ENCODE measurements around the gene APBA2. TPM values are rescaled to one million over a fixed set of nuclear protein-coding genes. Genes with fewer than 3 reads are reported as not detected.

Gene APBA2
- total RNA-seq, 1 donor from 2014 or later = 26.4 TPM

DNA sequence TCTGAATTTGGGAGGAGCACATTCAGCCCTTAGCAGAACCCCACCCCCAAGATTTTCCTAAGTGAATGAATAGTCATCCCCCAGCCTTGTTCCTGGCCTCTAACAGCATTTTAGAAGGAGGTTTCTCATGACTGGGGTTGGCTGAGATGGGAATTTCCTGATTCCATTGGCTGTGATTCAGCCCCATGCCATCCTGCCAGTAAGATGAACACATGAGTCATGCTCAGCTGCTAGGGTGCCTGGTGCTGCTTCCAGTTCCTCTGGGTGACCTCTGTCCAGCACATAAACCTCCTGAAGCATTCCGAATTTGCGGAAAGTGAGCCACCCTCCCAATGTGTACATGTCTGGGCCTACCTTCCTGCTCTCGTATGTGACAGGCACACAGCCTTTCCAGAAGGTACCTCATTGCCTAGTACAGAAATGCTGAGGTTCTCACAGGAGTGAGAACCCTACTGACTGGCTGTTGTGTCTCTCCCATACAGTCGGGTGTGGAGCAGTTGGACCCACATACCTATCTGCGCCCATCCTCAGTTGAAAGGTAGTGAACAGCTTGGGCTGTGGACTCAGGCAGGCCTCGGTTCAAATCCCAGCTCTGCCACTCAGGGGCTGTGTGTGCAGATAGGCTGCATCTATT lies 91.7 kb downstream of the APBA2 start:
- Mint-ChIP-seq H3K27ac (ENCODE audit: unreplicated experiment) (peak overlapping the region; percentile 97), H3K36me3 (ENCODE audit: low read depth) (no peaks in the 10 kb centered on the region), H3K4me1 (ENCODE audit: low read depth) (peaks cover 41% of the 10 kb centered on the region), H3K4me3 (ENCODE audit: unreplicated experiment) (peak overlapping the region; percentile 12), H3K9me3 (ENCODE audit: low read depth) (peaks cover 4% of the 10 kb centered on the region), H3K27me3 (ENCODE audit: low read depth) (no peaks in the 10 kb centered on the region)
- DNase-seq (ENCODE audit: low spot score) = no peak
- TF ChIP-seq, protein P1, sequence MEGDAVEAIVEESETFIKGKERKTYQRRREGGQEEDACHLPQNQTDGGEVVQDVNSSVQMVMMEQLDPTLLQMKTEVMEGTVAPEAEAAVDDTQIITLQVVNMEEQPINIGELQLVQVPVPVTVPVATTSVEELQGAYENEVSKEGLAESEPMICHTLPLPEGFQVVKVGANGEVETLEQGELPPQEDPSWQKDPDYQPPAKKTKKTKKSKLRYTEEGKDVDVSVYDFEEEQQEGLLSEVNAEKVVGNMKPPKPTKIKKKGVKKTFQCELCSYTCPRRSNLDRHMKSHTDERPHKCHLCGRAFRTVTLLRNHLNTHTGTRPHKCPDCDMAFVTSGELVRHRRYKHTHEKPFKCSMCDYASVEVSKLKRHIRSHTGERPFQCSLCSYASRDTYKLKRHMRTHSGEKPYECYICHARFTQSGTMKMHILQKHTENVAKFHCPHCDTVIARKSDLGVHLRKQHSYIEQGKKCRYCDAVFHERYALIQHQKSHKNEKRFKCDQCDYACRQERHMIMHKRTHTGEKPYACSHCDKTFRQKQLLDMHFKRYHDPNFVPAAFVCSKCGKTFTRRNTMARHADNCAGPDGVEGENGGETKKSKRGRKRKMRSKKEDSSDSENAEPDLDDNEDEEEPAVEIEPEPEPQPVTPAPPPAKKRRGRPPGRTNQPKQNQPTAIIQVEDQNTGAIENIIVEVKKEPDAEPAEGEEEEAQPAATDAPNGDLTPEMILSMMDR (IDR thresholded peaks at IDR 0.05) = no peak

DNA sequence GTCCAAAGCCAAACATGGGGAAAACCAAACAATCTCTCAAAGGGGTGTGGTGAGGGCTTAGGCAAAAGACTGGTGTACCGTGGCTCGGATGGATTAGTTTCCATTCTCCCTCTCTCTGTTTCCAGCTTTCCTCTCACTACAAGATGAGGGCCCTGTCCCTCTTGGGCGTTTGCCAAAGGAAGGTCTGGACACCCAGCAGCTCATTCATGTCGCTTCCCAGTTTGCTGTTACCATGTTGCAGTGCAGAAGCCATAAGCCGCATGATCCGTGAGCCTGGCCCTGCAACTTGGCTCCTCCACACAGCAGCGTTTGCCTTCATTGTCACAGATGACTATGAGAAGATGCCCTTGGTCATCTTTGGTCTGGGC lies 92.2 kb downstream of the APBA2 start:
- TF ChIP-seq, protein P1 (IDR thresholded peaks at IDR 0.05) = no peak
- H3K4me1 Mint-ChIP-seq (ENCODE audit: low read depth) = peaks cover 41% of the 10 kb centered on the region
- H3K36me3 Mint-ChIP-seq (ENCODE audit: low read depth) = no peaks in the 10 kb centered on the region
- DNase-seq (ENCODE audit: low spot score) = no peak
- H3K9me3 Mint-ChIP-seq (ENCODE audit: low read depth) = peaks cover 4% of the 10 kb centered on the region
- H3K27ac Mint-ChIP-seq (ENCODE audit: unreplicated experiment) = peak overlapping the region; percentile 97
- no peak overlapping the region for H3K4me3 Mint-ChIP-seq (ENCODE audit: unreplicated experiment)
- H3K27me3 Mint-ChIP-seq (ENCODE audit: low read depth) = no peaks in the 10 kb centered on the region

DNA sequence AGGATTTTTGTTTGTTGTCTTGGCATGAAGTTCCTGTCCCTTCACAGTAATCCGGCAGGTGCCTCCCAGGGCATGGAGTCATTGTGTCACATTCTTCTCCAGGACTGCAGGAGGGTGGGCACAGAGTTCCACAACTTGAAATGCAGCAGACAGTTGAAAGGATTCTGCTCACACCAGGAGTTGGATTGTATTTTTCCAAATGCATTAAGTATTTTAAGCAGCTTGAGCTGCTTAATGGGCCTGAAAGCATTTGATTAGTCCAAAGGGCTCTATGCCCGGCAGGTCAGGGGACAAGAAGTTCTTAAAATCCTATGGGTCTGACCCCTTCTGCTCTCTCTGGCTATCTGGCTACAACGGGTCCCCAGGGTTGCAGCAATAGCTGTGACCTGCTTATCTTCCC lies 92.9 kb downstream of the APBA2 start:
- no peak overlapping the region for H3K27ac Mint-ChIP-seq (ENCODE audit: unreplicated experiment)
- TF ChIP-seq, protein P1 (IDR thresholded peaks at IDR 0.05) = no peak
- no peak for DNase-seq (ENCODE audit: low spot score)
- peaks cover 4% of the 10 kb centered on the region for H3K9me3 Mint-ChIP-seq (ENCODE audit: low read depth)
- H3K4me1 Mint-ChIP-seq (ENCODE audit: low read depth) = peaks cover 41% of the 10 kb centered on the region
- H3K36me3 Mint-ChIP-seq (ENCODE audit: low read depth) = no peaks in the 10 kb centered on the region
- H3K27me3 Mint-ChIP-seq (ENCODE audit: low read depth) = no peaks in the 10 kb centered on the region
- H3K4me3 Mint-ChIP-seq (ENCODE audit: unreplicated experiment) = no peak overlapping the region

DNA sequence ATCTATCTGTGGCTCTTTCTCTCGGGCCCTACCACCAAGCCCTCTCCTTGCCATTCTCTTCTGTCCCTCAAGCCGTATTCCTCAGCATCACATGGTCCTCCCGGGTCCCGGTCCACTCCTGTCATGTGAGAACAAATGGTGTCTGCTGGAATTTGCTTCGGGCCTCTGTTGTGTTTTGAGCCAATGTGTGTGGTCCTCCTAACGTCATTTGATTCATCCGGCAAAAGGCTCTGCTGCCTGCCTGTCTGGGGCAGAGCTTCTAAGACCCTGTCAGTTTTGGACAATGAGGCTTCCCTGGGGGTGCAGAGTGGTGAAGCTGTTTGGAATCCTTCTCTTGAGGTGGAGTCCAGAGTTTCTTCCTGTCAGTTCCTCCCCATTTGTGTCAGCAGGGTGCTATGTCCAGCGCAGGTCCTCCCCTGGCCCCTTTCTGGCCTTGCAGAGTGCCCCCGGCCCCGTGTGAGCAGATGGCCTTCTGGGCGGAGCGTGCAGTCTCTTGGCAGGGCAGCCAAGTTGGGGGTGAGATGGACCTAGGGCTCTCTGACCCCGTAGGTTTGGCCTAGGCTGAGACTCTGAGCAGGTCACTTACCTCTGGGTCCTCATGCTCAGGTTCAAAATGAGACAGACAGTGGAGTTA lies 93.6 kb downstream of the APBA2 start:
- H3K36me3 Mint-ChIP-seq (ENCODE audit: low read depth) = no peaks in the 10 kb centered on the region
- H3K4me1 Mint-ChIP-seq (ENCODE audit: low read depth) = peaks cover 41% of the 10 kb centered on the region
- peaks cover 4% of the 10 kb centered on the region for H3K9me3 Mint-ChIP-seq (ENCODE audit: low read depth)
- DNase-seq (ENCODE audit: low spot score) = no peak
- no peaks in the 10 kb centered on the region for H3K27me3 Mint-ChIP-seq (ENCODE audit: low read depth)
- TF ChIP-seq, protein P1 (IDR thresholded peaks at IDR 0.05) = no peak
- H3K27ac Mint-ChIP-seq (ENCODE audit: unreplicated experiment) = peak overlapping the region; percentile 61
- H3K4me3 Mint-ChIP-seq (ENCODE audit: unreplicated experiment) = no peak overlapping the region

DNA sequence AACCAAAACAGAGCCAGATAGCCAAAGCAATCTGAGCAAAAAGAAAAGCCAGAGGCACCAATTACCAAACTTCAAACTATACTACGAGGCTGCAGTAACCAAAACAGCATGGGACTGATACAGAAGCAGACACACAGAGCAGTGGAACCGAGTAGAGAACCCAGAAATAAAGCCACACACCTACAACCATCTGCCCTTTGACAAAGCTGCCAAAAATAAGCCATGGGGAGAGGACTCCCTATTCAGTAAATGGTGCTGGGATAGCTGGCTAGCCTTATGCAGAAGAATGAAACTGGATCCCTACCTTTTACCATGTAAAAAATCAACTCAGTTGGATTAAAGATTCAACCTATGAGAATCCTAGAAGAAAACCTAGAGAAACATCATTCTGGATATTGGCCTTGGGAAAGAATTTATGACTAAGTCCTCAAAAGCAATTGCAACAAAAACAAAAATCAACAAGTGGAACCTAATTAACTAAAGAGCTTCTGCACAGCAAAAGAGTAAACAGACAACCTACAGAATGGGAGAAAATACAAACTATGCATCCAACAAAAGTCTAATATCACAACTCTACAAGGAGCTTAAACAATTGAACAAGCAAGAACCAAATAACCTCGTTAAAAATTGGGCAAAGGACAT lies 95.1 kb downstream of the APBA2 start:
- TF ChIP-seq, protein P1 (IDR thresholded peaks at IDR 0.05) = no peak
- Mint-ChIP-seq H3K4me3 (ENCODE audit: unreplicated experiment) (no peak overlapping the region), H3K27ac (ENCODE audit: unreplicated experiment) (peak overlapping the region; percentile 15), H3K4me1 (ENCODE audit: low read depth) (peaks cover 53% of the 10 kb centered on the region), H3K27me3 (ENCODE audit: low read depth) (no peaks in the 10 kb centered on the region), H3K9me3 (ENCODE audit: low read depth) (peaks cover 4% of the 10 kb centered on the region), H3K36me3 (ENCODE audit: low read depth) (no peaks in the 10 kb centered on the region)
- no peak for DNase-seq (ENCODE audit: low spot score)

Measured in chondrocyte (in vitro differentiated cells).